ENCODE data around the gene LTBP1.

- TF ChIP-seq CTCF (conservative IDR thresholded peaks at IDR 0.05): no peak
- TF ChIP-seq EZH2 (IDR thresholded peaks at IDR 0.05; ENCODE audit: low read depth): no peak
Observed at GRCh38 chr2:33094303-33094702, 147.6 kb downstream of the LTBP1 start.
